GM10847 (cell line): ENCODE measurements around the gene ARAP1.

Experiments used
- POLR2A ChIP-seq: IDR thresholded peaks from 2 replicates; pipeline ENCODE4 v1.6.1; 2011; ENCODE audit not compliant: insufficient read length; ENCODE audit errors: extremely low read depth

Gene ARAP1

DNA sequence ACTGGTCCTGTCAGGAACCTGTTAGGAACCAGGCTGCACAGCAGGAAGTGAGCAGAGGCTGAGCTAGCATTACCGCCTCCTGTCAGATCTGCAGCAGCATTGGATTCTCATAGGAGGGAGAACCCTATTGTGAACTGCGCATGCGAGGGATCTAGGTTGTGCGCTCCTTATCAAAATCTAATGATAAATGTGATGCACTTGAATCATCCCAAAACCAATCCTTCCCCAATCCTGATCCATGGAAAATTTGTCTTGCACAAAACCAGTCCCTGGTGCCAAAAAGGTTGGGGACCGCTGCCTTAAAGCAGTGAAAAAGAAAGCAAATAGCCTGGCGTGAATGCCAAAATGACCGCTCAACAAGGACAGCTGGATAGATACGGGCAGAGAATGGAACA lies 1.9 kb upstream of the ARAP1 start:
- no peak for TF ChIP-seq POLR2A

DNA sequence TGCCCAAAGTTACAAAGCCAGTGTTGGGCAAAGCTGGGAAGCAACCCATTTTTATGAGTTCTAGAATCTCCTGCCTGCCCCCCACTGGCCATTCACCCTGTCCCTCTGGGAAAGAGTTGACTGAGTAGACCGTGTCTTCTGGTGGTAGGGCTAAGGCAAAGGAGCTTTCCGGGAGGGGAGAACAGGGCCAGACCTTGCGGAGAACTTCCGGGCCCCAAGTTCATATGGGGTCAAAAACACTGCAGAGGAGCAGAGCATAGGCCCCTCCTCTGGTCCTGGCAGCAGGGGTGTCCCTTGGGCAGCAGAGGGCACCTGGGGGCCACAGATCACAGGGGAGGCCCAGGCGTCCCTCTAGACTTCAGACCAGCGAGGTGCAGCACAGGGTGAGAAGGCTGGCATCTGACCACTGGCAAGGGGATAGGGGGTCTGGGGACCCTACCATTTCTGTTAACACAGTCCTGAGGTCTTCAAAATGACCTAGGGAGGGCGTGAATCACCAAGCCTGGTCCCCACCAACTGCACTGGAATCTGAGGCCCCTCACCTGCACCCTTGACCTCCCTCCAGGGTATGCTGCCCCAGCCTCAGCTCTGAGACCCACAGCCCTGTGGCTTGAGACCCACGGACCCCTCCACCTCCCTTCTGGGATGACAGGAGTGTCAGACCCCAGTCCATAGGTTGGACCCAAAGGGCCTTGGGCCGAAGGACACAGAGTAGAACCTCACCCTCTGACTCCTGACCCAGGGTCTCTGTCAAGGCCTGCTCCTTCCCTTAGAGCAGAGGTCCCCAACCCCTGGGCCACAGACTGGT lies 1.3 kb upstream of the ARAP1 start:
- no peak for TF ChIP-seq POLR2A

DNA sequence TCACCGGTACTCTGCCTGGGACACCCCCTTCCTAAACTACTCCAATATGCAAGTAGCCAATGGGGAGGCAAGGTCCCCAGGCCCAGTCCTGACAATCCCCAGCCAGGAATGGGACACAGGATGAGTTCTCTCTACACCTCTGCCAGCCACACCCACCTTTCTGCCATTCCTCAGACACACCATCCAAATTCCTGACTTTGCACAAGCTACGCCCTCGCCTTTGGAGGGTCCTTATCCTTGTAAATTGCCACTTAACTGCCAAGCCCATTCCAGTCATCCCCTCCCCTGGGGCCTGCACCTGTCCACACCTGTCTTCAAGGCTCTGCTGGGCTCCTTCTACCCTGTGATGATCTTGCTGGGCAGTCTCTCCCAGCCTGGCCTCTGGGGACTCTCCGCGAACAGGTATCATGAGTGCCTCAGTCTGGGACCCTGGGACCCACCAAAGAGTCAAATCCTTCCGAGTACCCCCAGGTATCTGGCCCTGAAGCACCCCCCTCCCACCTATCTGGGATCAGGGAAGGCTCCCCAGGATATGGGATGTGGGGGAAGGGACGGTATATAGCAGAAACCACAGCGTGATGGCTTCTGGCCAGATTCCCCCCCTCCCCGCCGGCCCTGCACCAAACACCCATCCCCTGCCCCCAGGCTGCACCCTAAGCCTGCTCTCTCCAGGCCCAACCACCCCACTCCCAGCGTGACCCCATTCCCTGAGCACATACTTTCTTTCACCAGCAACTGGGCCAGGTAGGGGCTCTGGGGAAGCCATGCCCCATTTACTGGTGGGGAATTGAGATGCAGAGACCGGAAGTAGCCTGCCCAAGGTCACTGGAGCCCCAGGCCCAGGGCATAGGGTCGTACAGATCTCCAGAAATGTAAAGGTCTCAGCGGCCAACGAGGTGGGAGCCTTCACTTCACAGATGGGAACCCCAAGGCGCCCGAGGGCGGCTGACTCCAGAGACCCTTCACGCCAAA lies 806 bp downstream of the ARAP1 start:
- TF ChIP-seq POLR2A = no peak

DNA sequence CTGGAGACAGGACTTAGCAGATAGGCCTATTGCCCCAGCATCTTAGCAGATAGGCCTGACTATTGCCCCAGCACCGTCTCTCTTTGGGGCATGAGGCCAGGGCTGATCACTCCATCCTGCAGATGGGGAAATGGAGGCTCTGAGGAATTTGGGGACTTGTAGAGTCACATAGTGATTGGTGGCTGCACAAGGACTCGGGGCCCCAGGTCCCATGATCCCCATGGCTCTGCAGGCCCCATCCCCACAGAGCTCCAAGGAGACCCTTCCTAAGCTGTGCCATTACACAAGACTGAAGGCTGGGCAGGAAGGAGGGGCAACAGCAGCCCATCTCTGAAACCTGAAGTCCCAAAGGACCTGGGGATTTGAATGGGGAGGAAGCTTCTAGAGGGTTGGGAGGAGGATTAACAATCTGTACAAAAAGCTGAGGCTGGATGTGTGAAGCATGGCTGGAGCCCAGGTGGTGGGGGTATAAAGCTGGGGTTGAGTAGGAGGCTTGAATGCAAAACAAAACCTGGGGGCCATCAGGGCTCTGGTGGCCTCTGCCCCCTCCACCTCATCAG lies 1.6 kb downstream of the ARAP1 start:
- TF ChIP-seq POLR2A = no peak

DNA sequence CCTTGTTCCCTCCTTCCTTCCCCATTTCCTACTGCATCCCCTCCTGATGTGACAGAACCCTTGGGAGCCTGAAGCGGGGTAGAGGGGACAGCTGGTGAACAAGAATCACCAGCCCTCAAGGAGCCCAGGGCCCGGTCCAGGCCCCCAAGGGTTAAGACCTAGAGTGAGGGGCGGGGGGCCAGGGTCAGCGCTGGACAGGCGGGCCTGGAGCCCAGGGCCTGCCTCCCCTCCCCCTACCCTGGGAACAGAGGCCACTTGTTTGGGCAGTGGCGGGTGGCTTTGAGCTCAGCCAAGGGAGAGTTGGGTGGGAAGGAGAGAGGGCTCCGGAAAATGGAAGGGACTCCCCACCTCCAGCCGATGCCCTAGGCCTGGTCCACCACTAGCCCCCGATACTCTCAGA lies 2.1 kb downstream of the ARAP1 start:
- TF ChIP-seq POLR2A = no peak

DNA sequence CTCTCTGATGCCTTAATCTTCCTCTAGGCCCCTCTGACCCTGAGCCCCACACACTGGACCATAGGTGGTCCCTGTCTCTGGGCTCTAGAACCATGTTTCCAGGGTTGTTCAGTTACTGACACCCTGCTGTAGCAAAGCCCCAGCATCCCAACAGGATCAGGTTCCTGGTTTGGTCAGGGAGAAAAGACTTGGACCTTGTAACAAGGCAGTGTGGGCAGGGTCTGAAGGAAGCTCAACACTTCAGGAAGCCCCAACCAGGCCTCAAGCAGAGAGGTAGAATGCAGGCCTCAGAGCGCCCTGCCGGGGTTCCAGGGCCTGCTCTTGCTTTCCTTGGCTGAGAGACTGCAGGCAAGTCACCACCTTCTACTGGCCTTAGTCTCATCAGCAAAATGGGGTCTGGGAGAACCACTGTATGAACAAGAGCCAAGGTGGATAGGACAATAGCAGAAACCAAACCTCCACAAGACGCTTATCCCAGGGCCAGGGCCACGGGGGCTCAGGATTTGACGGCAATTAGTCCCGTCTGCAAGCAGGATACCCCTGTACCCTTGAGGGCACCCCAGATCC lies 4.8 kb downstream of the ARAP1 start:
- TF ChIP-seq POLR2A = no peak

DNA sequence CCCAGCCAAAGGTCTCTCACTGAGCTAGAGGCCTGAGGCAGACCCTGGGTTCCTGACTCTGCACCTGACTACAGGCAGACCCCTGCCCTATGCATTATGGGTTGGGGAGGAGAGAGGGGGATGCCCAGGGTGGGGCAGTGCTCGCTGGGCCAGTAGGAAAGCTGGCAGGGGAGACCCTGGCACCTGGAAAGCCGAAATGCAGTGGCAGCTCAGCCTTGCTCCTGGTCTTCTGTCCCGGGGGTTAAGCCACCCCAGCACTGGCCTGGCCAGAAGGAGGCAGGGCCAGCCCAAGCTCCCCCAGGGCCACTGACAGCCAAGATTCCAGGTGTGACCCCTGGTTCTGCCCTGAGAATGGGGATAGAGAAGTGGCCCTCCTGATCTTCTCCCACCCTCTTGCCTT lies 5.4 kb downstream of the ARAP1 start:
- TF ChIP-seq POLR2A = no peak

DNA sequence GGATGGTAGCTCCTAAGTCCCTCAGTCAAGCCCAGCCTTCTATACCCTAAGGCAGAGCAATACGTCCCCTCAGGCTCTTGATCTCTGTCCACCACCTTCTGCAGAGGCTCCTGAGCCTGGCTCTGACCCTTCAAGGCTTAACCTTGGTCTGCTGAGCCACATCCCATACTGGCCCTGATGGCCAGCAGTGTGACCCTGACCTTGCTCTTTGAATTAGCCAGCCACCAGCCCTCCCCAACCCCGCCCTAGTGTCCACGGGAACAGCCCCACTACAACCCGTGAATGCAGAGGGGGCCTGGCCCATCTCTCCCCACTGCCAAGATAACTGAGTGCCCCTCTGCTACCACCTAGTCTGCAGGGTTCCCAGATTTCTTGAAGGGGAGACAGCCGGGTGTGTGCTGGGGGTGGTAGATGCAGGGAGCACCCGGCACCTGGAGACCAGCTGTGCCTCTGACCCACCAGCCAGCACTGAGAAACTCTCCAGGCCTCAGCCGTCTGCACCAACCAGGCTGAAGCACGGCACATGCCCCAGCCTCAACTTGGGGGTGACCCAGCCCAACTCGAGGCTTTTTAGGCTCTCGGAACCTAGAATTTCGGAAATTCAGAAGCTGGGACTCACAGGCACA lies 6.2 kb downstream of the ARAP1 start:
- TF ChIP-seq POLR2A = no peak

DNA sequence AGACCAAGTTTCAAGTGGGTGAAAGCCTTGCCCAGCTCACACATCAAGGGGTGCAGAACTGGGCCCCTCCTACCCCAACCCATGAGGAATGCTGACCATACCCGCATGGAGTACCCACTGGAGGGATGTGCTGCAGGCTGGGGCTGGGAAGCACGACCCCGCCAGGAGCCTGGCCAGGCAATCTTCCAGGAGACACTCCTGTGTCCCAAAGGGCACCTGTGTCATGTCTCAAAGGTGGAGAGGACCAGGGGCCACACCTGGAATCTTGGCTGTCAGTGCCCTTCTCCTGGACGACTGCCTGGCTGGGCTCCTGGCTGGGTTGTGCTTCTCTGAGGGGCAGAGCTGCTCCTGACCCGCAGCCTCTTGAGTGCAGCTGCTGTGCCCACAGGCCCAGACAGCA lies 6.7 kb downstream of the ARAP1 start:
- TF ChIP-seq POLR2A = no peak

DNA sequence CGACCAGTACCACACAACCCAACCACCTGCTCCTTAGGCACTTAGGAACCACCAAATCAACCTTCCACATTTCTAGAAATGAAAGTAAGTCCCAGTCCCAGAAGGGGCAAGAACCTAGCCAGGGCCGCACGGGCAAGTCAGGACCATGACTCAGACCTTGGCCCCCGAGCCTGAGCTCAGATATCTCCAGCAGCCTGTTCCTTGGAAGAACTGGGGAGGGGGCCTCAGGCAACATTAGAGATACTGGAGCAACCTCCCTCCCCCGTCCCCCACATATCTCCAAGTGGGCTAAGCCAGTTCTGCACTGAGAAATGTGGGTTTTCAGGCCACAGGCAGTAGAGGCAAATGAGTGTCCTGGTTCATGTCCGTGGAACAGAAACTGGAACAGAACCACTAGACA lies 7.7 kb downstream of the ARAP1 start:
- no peak for TF ChIP-seq POLR2A

DNA sequence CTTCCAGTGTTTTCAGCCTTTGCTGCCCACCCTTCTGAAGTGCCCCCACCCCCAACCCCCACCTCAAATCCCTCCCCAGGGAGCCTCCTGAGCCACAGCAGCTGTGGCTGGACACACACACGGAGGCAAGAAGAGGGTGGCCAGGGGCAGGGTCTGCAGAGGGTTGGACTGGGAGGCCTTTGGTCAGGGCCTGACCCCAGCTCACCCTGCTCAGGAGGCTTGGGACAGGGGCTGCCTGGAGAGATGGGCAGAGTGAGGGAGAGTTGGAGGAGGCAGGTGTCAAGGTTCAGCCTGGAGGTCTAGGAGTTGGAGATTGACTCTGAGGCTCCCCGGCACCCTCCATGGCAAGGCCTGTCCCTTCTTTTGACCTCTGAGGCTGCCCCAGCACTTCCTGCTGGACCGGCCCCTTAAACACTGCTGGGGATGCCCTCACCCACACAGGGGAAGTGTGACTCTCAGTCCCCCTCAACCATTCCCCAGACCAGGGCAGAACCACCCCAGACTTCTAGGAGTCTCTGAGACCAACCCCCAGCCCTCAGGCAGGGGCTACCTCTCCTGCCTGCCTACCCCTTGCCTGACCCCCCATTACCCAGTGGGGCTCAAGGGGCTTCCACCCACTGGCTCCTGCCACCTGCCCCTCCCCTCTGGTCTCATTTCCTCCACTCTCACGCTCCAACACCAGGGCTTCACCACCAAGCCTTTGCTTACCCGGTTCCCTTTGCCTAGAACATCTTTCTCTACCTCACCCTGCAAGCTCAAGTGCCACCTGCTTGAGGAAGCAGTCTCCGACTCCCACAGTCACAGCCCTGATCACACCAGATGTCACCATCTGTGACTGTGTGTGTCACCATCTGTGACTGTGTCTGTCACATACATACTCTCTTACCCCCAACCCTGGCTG lies 8.6 kb downstream of the ARAP1 start:
- no peak for TF ChIP-seq POLR2A

DNA sequence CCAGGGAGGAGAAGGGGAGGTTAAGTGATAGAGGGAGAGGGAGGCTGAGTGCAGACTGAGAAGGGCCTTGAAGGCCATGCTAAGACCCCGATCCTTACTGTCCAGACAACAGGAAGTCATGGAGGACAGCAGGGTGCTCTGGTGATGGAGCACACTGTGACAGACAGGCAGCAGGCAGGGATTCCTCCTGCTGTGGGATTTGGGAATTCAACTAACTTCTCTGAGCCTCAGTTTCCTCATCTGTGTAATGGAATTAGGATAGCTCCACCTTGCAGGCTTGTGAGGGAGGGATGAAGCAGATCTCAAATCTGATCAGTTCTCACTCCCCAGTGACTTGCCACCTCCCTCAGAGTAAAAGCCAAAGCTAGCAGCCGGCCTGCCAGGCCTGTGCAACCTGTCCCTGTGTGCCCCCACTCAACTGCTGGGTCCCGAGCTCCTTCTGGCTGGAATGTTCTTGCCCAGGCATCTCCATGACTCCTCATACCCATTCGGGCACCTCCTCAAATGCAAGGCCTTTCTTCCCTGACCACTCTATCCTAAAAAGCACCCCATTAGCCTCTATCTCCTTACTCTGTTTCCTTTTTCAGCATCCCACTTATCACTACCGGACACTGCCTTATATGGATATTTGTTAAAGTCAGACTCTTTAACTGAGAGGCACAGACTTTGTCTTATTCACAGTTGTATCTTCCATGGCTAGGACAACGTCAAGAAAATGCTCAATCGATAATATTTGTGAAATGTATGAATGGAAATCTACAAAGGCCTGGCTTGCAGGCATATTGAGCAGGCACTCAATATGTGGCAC lies 9.5 kb downstream of the ARAP1 start:
- no peak for TF ChIP-seq POLR2A

DNA sequence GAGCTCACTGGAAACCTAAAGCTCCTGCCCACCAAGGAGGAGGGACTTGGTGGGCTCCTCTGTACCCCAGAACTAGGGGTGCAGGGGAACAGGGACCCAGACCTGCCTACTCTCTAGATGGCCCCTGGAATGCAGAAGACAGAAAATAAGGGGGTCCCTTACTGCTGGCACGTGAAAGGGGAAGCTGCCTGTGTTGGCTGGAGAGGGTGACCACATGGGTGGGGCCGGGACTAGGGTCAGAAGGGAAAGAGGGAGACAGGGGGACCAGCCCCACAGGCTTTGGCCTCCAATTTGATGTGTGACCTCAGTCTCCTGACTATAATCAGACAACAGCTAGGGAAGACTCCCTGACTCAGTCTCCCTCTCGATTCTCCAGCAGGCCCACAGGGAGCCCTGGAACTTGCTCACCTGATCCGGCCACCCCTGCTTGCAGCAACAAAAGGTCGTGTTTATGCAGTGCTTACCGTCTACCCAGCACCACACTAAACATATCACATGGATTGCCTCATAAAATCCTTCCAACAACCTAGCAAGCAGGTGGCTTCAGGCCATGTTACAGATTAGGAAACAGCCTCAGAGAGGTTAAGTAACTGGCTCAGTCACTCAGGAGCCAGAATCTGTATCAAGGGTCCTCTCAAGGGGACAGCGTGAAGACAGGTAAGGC lies 10.2 kb downstream of the ARAP1 start:
- TF ChIP-seq POLR2A = no peak
